IPS-18c (cell line): Measurements from ENCODE around the gene ONECUT1.

Experiments
- H3K4me3 ChIP-seq: 2 replicates; pipeline ENCODE4 v1.7.0; 2013; ENCODE audit warnings: low read depth, mild to moderate bottlenecking, low read length, moderate library complexity; ENCODE audit not compliant: insufficient read depth
- H3K9me3 ChIP-seq: one replicate; pipeline ENCODE4 v1.6.1; 2013; ENCODE audit warnings: mild to moderate bottlenecking, low read length, moderate library complexity; ENCODE audit not compliant: control insufficient read depth, insufficient read depth

The ONECUT1 gene

DNA sequence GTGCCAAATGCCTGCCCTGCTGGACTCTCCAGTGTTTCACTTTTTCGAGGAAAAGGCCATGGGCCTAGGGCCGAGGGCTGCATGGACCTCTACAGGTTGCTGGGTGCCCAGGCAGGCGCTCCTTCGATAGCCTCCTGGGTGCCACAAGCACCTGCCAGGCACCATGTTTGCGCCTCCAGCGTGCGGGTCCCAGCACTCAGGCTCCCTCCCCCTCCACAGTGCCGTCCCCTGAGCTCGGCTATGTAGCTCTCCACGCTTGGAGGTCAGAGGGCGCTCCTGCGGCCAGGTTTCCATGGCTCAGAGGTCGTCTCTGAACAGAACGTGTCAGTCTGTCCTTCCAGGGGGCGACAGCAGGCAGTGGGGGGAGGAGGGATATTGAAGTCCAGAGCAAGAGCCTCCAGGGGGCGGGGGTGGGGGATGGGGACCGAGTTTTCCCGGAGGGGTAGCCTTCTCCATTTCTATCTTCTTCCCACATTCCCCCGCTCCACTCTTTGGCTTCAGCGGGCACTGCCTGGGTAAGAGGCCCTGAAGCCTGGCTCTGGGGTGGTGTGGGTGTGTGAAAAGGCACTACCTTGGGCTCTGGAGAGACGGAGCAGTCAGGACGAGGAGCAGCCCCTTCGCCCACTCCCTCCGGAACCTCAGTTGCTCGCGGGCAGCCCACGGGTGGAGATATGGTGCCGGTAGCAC lies 3.6 kb downstream of the ONECUT1 start:
- Histone ChIP-seq H3K9me3 (no peaks in the 10 kb centered on the region), H3K4me3 (peak overlapping the region; percentile 38)

DNA sequence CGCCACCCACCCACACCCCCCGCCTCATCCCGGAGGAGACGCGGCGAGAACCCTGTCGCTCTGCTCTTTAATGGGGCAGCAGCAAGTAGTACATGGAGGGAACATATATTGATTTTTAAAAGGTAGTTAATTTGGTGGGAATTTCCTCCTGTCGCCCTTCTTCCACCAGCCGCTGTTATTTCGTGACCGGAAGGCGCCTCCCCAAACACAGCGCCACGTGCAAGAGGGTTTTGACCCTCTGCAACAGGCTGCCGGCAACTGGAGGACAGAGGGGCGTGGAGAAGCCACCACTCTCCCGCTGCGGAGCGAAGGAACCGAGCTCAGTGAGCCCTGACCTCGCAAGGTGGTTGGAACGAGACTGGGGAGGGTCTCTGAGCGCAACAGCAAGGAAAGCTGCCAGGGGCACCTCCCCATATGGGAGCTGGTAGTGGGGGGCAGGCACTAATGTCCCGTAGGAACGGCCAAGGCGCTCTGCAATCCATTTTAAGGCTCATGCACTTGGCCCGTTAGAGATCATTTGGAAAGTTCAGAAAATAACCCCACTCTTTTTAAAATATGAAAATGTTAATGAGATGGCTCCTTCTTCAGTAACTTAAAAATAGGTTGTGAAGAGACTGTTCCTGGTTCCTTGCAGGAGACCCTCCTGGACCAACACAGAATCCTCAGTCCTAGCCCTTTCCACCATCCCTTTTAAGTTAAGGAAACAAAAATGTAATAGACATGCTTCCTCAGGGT lies 4.3 kb downstream of the ONECUT1 start:
- Histone ChIP-seq H3K4me3 (0 out of 2 replicates have a peak overlapping the region, but pooled peaks have one; percentile 4), H3K9me3 (no peaks in the 10 kb centered on the region)

DNA sequence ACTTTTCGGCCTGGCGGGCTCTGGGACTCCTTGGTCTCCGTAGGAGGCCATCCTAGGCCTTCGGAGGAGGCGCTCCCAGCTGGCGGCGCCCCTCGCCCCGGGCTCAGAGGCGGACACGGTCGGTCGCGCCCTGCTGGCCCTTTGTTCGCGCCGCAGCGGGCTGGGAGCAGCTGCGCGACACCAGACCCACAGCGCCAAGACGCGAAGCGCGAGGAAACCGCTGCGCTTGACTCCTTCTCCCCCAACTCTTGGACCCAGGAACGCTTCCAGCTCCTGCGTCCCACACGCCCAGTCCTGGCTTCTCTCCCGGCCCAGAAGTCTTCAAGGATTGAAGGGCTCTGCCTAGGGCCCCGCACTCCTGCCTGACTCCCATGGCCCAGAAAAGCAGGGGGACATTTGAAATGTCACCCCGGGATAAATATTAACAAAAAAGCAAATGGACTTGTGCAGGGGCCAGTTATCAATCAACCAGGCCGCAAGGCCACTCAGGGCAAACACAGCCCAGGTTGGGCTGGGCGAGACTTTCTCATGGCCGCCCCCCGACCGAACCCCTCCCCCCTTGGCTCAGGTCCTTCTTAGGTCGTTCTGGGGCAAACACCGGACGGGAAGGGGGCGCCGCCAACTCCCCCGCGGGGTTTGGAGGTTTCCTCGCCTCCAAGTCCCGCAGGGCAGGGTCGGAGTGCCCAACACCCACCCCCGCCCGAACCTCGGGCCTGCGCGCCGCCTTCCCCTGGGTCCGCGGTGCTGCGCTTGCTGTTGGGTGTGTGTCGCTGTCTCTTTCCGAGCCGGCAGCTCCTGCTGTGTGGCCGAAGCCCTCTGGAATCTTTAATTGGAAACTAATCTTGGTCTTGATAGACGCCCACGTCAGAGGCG lies 5.1 kb downstream of the ONECUT1 start:
- Histone ChIP-seq H3K4me3 (peak overlapping the region; percentile 55), H3K9me3 (no peaks in the 10 kb centered on the region)

DNA sequence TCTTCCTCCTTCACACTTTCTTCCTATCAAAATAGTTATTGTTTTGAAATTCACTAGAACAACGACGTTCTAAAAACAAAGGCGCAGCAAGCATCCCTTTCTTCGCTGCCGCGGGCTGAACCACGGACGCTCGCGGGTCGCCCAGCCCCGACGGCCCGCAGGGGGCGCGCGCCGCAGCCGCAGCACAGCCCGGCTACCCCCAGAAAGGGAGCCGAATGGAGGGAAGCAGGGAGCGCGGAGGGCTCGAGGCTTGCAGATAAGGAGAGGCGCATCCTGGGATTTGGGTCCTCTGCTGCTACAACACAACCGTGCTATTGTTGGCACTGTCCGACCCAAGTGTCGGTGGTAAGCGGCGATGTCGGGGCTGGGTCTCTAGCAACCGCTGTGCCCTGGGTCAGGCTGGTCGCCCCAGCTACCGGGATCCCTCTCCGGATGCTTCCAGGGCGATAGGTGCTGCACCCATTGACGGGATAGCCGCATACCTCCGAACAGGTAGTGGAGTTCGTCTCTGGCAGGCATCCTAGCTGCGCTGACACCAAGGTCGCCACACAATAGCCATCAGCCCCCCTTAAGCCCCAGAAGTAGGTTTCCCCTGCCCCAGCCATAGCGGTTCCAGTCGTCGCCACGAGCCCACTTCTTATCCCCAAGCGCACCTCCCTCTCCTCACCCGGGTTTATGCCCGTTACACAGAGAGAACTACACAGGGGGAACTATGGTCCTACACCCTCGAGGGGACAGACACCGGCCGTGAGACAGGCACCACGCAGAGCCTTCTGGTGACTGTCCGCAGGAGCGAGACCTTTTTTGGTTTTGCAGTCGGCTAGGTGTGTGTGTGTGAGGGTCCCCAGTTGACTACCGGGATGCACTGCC lies 6.0 kb downstream of the ONECUT1 start:
- peak overlapping the region; percentile 55; the same call in 1 of the 2 replicates for H3K4me3 ChIP-seq

DNA sequence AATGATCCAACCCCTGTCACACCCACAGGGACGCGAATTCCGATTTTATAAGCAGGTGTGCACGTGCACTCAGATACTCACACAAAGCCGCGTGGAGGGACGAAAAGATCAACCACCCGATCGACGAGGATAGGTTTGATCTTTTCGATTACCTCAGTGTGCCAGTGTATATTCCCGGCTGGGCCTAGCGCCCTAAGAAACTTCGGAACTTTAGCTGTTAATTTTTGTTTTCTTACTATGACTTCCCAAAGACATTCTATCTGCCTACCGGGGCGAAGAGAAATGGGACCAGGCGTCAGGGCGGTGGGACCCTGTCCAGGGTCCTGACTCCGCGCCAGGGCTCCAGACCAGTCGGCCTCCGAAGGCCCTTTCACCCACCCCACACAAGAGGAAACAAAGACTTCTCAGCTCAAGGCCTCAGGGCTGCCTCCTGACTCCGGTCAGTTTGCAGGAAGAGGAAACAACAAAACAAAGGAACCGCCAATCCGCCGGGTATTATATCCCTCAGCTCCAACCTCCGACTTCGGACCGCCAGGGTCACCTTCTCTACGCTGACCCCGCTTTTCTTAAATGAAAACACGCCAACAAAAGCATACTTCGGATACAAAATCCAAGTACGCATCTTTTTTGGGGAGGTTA lies 6.8 kb downstream of the ONECUT1 start:
- H3K4me3 ChIP-seq, result peak overlapping the region; percentile 55; the same call in 1 of the 2 replicates
- no peaks in the 10 kb centered on the region for H3K9me3 ChIP-seq

More for the DNA sequence above, 6.0 kb downstream of the ONECUT1 start:
- no peaks in the 10 kb centered on the region for H3K9me3 ChIP-seq

DNA sequence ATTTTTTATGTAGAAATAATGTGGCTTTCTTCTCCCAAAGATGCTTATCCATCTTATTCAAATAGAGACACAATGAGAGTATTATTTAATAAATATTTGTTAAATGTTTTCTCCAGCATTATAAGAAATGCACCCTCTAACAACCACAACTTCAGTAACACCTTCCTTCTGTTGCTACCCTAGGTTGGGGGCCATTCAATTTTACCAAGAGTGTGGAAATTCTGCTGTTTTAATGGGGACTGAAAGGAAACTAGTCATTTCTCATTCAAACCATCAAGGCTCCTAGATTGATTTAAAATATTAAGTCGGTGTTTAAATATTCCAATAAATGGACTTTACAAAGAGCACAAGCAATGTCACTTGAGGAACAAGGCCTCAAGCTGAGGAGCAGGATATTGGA lies 7.6 kb downstream of the ONECUT1 start:
- no peak overlapping the region for H3K4me3 ChIP-seq

DNA sequence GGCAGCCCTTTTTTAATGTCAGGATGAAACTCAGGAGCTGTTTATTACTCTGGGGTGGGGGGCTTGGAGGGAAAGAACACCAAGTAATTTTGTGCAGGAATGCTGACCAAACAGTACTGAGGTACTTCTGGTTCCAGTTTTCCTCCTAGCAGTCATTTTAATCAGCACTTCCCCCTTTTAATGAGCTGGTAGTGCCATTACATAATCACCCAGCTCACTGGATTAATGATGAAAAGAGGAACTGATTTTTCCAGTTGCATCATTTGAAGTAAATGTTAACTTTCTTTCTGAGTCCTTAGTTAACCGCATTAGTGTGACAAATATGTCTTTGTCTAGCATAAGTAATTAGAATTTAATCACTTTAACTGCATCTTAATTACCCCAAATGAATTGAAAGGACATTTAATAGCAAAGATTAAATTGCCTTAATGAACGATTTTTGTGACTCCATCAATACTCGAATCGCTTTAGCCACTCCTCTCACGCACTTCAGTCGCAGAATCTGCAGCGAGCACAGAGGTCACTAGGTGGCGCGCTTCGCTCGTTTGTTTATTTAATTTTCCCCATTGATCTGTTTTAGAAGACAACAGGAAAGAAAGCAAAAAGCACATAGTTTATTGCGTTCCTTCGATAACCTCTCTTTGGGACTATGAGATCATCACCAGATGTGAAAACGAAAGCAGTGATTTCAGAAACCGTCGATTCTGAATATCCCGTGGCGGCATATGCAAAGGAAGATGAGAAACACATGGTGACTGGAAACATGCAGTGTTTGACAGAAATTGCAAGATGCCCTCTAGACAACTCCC lies 9.8 kb downstream of the ONECUT1 start:
- no peaks in the 10 kb centered on the region for H3K9me3 ChIP-seq
- no peak overlapping the region for H3K4me3 ChIP-seq

More for the DNA sequence above, 7.6 kb downstream of the ONECUT1 start:
- no peaks in the 10 kb centered on the region for H3K9me3 ChIP-seq

DNA sequence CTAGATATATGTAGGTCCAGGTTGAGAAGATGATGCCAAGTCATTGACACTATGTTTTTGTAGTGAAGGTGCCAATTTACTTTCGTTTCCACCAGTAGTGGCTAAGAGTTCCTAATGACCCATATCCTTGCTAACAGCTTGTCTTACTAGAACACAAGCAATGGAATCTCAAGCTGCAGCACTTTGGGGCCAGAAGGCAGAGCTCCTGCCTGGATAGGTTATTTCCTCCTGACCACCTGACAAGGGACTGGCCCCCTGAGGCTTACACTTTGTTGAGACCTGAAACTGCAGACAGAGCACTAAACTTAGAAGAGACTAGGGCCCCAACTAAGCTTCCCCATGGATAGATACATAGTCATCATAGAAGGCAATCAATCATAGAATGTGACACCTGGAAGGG lies 11.7 kb downstream of the ONECUT1 start:
- H3K9me3 ChIP-seq, result no peaks in the 10 kb centered on the region
- H3K4me3 ChIP-seq, result no peak overlapping the region

DNA sequence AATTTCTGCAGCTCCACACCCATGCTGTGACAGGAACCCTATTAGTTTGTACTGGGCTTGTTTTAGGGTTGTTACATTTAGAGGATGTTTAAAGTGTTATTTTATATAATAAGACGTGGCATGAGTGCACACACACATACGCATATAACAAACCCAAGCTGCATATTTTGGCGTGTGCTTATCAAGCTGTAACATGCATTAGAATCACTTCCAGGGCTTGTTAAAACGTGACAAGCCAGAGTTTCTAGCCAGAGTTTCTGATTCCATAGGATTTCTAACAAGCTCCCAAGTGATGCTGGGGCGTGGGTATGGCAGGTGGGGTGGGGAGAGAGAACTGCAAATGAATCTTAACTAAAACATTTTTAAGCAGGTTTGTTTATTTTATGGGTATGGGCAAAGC lies 17.4 kb downstream of the ONECUT1 start:
- no peak overlapping the region for H3K4me3 ChIP-seq
- no peaks in the 10 kb centered on the region for H3K9me3 ChIP-seq

DNA sequence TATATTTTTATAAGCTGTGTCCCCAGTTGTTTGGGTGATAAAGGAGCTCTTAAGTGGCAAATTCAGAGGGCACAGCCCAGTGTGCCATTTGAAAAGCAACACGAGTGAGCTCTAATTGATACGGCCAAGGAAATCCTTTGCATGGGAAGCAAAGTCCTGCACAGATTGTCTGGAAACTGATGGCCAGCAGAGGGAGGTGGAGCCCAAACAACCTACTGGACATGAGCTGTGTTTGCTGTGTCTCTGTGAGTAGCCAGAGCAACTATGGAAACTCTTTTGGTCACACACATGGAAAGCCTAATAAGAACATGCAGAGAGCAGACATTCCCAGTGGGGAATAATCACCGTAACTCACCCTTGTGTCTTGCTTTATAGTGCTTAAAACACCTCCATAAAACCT lies 24.4 kb downstream of the ONECUT1 start:
- Histone ChIP-seq H3K4me3 (no peak overlapping the region), H3K9me3 (no peaks in the 10 kb centered on the region)

DNA sequence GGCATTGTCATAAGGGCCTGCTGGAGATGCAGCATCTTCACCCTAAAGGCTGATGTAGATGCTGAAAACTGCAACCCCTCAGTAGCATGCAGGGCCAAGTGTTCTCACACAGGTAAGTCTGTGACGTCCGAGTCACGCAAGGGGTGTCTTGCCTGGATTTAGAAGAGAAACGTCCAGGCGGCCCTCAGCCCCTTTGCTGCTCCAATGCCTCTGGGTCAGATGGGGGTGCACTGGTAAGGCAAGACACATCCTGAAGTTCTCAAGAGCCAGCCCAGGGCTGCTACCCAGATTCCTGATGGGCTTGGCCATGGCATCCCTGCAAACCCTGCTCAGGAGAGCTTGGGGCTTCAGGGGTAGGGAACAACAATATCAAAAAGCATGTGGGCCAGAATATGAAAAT lies 25.4 kb downstream of the ONECUT1 start:
- H3K9me3 ChIP-seq, result no peaks in the 10 kb centered on the region
- H3K4me3 ChIP-seq, result no peak overlapping the region

DNA sequence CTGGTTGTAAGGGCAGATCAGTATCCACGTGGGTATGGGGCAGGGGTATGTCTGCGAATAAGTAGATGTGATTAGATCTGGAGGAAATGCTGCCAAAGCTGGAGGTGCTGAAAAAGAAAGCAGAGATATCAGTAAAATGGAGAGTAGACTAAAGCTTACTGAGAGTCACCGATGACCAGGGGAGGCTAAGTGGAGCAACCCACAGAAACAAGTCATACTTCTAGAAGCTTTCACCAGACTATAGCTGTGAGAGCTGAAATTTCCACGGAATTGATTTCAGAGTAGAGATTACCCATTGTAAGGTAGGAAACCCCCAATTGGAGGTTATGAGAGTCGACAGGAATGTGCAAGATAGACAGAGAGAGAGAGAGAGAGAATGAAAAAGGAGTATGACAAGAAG lies 27.5 kb downstream of the ONECUT1 start:
- no peak overlapping the region for H3K4me3 ChIP-seq
- no peaks in the 10 kb centered on the region for H3K9me3 ChIP-seq

DNA sequence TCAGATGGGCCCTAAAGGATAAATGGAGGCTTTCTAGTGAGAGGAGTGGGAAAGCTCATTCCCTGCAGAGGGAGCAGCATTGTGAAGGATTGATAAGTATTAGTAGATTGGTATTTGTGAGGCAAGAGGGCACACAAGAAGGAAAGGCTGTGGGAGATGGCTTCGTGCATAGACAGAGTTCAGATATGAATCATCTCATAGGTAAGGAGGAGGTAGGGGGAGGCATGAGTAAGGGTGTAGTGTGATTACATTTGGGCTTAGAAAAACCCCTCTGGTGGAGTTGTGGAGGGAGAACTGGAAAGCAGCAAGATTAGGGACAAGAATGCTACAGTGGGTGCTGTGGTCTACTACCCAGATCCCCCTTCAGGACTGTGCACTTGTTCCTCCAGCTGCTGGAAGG lies 29.6 kb downstream of the ONECUT1 start:
- no peaks in the 10 kb centered on the region for H3K9me3 ChIP-seq
- no peak overlapping the region for H3K4me3 ChIP-seq

DNA sequence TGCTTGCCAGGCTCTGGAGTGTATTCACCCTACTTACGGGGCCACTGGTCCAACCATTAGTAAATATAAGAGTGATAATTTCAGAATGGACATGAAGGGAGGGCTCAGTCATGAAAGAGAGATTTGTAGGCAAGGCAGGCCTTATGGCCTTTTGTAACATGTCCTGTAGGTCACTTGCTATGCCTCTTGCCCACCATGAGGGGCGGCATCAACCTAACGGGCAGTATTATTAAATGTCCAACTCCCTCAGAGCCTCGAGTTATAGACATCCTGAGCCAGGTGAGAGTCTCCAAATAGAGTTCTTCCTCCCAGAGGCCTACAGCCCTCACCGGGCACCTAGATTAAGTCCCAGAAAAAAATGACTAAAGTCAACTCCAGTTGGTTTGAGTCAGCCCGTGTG lies 30.2 kb downstream of the ONECUT1 start:
- Histone ChIP-seq H3K9me3 (no peaks in the 10 kb centered on the region), H3K4me3 (no peak overlapping the region)

DNA sequence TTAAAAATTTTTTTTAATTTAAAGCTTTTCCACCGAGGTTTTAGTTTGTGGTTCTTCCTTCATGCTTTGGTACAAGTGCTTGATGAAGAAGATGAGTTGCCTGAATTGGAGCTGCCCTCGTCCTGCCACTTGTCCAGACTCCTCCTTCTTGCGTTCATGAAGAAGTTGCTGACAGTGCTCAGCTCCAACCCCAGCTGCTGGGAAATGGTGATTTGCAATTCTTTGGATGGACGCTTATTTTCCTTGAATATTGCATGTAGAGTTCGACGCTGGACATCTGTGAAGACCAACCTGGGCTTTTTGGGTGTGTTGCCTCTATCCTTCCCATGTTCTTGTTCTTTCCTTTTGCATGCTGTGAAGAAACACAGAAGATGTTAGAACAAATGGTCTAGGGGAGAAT lies 32.6 kb downstream of the ONECUT1 start:
- H3K9me3 ChIP-seq, result no peaks in the 10 kb centered on the region
- no peak overlapping the region for H3K4me3 ChIP-seq

DNA sequence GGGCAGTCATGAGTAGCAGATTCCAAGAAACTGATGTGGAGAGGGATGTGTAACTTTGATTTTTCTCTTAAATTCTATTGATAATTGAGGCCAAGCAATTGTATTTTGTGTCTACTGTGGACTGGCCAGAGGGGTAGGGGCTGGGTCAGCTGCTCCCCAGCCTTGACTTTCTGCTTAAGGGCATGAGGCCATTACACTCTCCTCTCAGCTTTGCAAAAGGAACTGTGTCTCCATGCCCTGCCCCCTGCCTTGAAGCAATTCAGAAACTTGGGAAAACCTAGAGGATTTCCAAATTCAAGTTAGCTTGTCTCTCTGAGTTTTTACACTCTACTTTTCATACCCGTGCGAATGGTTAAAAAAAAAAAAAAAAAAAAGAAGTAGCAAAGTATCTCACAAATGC lies 38.6 kb downstream of the ONECUT1 start:
- Histone ChIP-seq H3K4me3 (no peak overlapping the region), H3K9me3 (no peaks in the 10 kb centered on the region)
